HG03045 (cell line): ENCODE results near the gene MRPL55.

ENCODE experiments used
- ATAC-seq: cut with Tn5 transposase; IDR thresholded peaks from one replicate; pipeline ENCODE4 v1.9.1; 2021; ENCODE audit warnings: mild to moderate bottlenecking, moderate library complexity; ENCODE audit not compliant: unreplicated experiment

Gene MRPL55

DNA sequence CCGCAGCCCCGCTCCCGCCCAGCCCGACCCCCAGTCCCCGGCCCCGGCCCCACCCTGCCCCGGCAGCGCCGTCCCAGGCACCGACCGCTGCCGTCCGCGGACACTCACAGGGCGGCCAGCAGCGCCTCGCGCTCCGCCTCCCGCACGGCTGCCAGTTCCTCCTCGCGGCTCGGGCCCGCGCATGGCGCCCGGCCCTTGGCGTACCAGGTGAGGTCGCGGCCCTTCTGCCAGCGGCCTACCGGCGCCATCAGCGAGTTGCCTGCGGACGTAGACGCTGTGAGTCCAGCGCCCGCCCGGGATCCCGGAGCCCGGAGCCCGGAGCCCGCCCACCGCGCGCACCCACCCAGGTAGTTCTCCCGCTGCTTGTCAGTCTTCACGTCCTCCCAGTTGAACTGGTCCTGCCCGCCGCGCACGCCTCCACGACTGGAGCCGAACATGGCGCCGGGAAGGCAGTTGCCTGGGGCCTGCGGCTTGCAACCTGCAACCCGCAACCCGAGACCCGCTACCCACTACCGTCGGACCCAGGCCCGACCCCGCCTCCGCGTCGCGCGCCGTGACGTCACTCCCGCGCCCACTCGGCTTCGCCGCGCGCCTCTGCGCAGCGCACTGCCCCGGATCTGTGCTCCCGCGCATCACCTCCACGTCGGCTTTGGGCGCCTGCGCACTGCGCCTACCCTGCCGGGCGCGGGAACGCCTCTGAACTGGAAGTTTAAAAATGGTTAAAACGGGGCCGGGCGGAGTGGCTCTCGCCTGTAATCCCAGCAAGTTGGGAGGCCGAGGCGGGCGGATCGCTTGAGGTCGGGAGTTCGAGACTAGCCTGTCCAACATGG is 6.1 kb downstream of the MRPL55 start, which contains the start of gene C1orf35:
C1orf35 (minus strand) TSS at position 535 of the 830 bp plus-strand sequence; CDS start at position 437, 98 bp downstream.
- peak; percentile 68 for ATAC-seq

GRCh38 chr1:228101994-228102790 is 6.9 kb downstream of the MRPL55 start:
- peak; percentile 20 for ATAC-seq

- ATAC-seq: peak; percentile 0
Observed at GRCh38 chr1:228101614-228101993, 7.5 kb downstream of the MRPL55 start.

GRCh38 chr1:228100822-228101613 is 8.1 kb downstream of the MRPL55 start:
- ATAC-seq: no peak

DNA sequence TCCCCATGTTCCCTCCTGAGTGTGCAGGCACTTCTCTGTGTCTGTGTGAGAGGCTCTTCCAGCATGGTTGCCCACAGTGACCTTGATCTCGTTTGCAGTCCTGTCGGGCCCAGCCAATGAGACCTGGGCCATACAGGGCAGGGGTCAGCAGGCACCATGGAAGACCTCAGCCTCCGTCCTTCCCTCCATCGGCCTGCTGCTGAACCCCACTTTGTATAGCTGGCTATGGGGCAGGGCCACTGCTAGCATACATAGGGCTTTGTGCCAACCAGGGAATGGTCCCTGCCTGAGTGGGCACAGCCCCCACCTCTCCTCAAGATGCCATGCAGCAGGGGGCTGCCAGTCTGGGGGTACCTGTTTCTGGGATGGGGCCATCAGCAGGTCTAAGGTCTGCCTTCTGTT is 9.8 kb downstream of the MRPL55 start:
- no peak for ATAC-seq

- no peak for ATAC-seq
Observed at GRCh38 chr1:228098323-228098931, 10.7 kb downstream of the MRPL55 start.

- no peak for ATAC-seq
Observed at GRCh38 chr1:228097333-228098081, 11.6 kb downstream of the MRPL55 start.

- no peak for ATAC-seq
Observed at GRCh38 chr1:228096416-228097332, 12.4 kb downstream of the MRPL55 start.

GRCh38 chr1:228095938-228096337 is 13.2 kb downstream of the MRPL55 start:
- no peak for ATAC-seq

DNA sequence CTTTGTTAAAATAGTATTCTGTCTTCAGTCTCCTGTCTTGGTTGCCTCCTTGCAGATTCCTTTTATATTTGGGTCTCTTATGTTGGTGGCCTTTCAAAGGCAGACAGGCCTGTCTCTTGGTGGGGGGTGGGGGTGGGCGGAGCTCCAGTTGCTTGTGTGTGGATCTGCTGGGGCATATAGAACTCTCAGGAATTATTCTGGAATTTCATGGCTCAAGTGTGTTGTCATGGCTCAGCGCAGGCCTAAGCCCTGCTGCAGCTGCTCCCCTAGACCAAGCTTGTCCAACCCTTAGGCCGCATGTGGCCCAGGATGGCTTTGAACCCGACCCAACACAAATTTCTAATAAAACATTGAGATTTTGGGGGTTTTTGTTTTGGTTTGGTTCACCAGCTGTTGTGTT is 13.9 kb downstream of the MRPL55 start:
- ATAC-seq: no peak

GRCh38 chr1:228094432-228095016 is 14.6 kb downstream of the MRPL55 start:
- no peak for ATAC-seq

- ATAC-seq: no peak
Observed at GRCh38 chr1:228093050-228093906, 15.8 kb downstream of the MRPL55 start.

DNA sequence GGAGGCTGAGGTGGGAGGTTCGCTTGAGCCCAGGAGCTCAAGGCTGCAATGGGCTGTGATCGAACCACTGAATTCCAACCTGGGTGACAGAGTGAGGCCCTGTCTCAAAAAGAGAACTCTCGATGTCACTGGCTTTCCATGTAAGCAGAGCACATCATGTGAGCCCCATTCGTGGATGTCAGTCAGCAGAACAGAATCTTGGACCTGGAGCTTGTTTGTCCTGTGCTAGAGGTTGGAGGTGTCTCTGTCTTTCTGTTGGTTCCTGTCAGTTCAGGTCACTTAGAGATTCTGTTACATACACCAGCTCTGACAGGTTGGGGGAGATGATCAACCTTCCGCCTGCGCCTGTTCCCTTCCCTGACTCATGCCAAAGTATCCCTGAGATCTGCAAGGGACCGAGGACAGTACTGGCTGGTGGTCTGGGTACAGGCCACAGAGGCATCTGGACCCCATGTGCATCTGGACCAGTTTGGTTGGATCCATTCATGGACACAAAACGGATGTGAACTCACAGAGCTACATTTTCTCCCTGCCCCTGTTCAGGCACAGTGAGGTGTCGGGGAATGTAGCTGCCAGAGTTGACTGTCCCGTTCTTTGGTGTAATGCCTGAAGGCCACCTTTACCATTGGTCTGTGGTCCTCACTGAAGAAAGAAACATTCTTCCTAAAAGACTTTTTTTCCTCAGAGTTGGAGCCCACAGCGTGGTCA is 16.6 kb downstream of the MRPL55 start:
- no peak for ATAC-seq

DNA sequence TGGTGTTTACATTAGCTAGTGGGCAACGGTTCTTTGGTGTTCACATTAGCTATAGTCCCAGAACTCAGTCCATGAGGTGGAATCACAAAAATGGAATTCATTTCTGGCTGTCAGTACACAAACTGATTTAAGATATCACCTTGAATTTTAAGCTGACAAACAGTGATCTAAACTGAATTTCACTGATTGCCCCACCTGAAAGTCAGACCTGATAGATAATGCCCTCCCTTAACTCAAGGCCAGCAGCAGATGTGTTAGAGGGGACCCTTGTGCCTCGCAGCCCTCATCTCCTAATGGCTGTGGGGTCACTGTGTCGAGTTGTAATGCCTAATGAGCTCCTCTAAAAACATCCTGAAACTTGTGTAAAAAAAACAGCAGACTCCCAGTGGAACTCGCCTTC is 18.0 kb downstream of the MRPL55 start:
- ATAC-seq: no peak

GRCh38 chr1:228090613-228091081 is 18.5 kb downstream of the MRPL55 start:
- ATAC-seq: no peak

- no peak for ATAC-seq
Observed at GRCh38 chr1:228089519-228090380, 19.3 kb downstream of the MRPL55 start.
